A549 (cell line): ENCODE measurements around the gene SHC3. TPM values are rescaled to one million over a fixed set of nuclear protein-coding genes. Genes with fewer than 3 reads are reported as not detected.

Experiments used
- ATAC-seq, 2 experiments: fragments of 200-7000 bp in 1 of 2; fragments of >200 bp in 1 of 2; cut with Nextera tagmentation in 1 of 2; cut with Tn5 transposase in 1 of 2; 3 replicates each; pipeline versions ENCODE4 v1.8.0 to v1.9.1; 2018 to 2020; ENCODE audit warnings: mild to moderate bottlenecking in 1 of 2, moderate library complexity in 1 of 2
- CTCF ChIA-PET: fragments of 300-600 bp; sonication (Branson Sonifier 250); formaldehyde crosslinking; extraction: SDS; loops from one replicate; lab custom pipeline; 2021; ENCODE audit warnings: antibody characterized with exemption, inconsistent platforms; lab: Yijun Ruan, JAX
- POLR2A ChIA-PET: fragments of 350-600 bp; formaldehyde crosslinking; extraction: SDS; loops from one replicate; lab custom pipeline; 2021; ENCODE audit warnings: antibody characterized with exemption, inconsistent platforms; lab: Yijun Ruan, JAX
- DNase-seq, 2 experiments: peaks; one replicate each; pipeline versions ENCODE4 v3.0.0 to v3.0.0-alpha.2; 2011 to 2016; ENCODE audit warnings: low read depth in 1 of 2, low spot score in 1 of 2
- FAIRE-seq: peaks from 2 replicates; lab custom pipeline; 2011; peaks lifted over from hg19 to GRCh38; lab: Jason Lieb, UNC
- H3K27ac ChIP-seq, 2 experiments: fragments of >200 bp; sonication (Bioruptor Twin); formaldehyde crosslinking; 3 replicates each; pipeline ENCODE4 v1.5.1; 2016 to 2017
- H3K4me1 ChIP-seq: fragments of >200 bp; sonication (Bioruptor Twin); formaldehyde crosslinking; 3 replicates; pipeline ENCODE4 v1.6.1; 2016
- H3K4me2 ChIP-seq: fragments of >200 bp; sonication (Bioruptor Twin); formaldehyde crosslinking; 3 replicates; pipeline ENCODE4 v1.6.1; 2016
- H3K4me3 ChIP-seq: fragments of >200 bp; sonication (Bioruptor Twin); formaldehyde crosslinking; 3 replicates; pipeline ENCODE4 v1.5.1; 2016
- H3K9me3 ChIP-seq: fragments of >200 bp; sonication (Bioruptor Twin); formaldehyde crosslinking; 3 replicates; pipeline ENCODE4 v1.6.1; 2016
- ATOH8 ChIP-seq: fragments of 250-450 bp; sonication (Bioruptor Pico); IDR thresholded peaks from 2 replicates; pipeline ENCODE4 v1.5.0; 2020; ENCODE audit warnings: low read depth, mild to moderate bottlenecking, moderate library complexity
- BCL3 ChIP-seq: fragments of >200 bp; sonication (Bioruptor Twin); formaldehyde crosslinking; IDR thresholded peaks from 3 replicates; pipeline ENCODE4 v1.6.1; 2016
- CBX2 ChIP-seq: fragments of 200-600 bp; sonication (generic); IDR thresholded peaks from 2 replicates; pipeline ENCODE4 v1.6.1; 2016; ENCODE audit warnings: low read depth, mild to moderate bottlenecking, borderline replicate concordance
- E2F6 ChIP-seq: IDR thresholded peaks from 2 replicates; pipeline ENCODE4 v1.6.1; 2012; ENCODE audit warnings: low read depth, borderline replicate concordance
- EP300 ChIP-seq, 2 experiments: fragments of >200 bp; sonication (Bioruptor Twin); formaldehyde crosslinking; IDR thresholded peaks; 2 replicates in 1 of 2; 3 replicates in 1 of 2; pipeline ENCODE4 v1.6.1; 2016 to 2017
- ESRRA ChIP-seq: fragments of 150-350 bp; IDR thresholded peaks from 2 replicates; pipeline ENCODE4 v1.6.1; 2014; ENCODE audit warnings: mild to moderate bottlenecking, low read length, borderline replicate concordance
- FOXS1 ChIP-seq: fragments of 250-450 bp; sonication (Bioruptor Pico); IDR thresholded peaks from 2 replicates; pipeline ENCODE4 v1.5.0; 2020; ENCODE audit warnings: mild to moderate bottlenecking, moderate library complexity
- GATA3 ChIP-seq: IDR thresholded peaks from 2 replicates; pipeline ENCODE4 v1.6.1; 2012; ENCODE audit warnings: borderline replicate concordance
- HES2 ChIP-seq: fragments of >200 bp; sonication (Bioruptor Twin); formaldehyde crosslinking; IDR thresholded peaks from 2 replicates; pipeline ENCODE4 v1.6.1; 2016
- HMGXB4 ChIP-seq: fragments of 250-450 bp; sonication (Bioruptor Pico); IDR thresholded peaks from 2 replicates; pipeline ENCODE4 v1.5.0; 2021; ENCODE audit warnings: mild to moderate bottlenecking, moderate library complexity, borderline replicate concordance
- HOXB13 ChIP-seq: fragments of 250-450 bp; sonication (Bioruptor Pico); IDR thresholded peaks from 2 replicates; pipeline ENCODE4 v1.5.0; 2020; ENCODE audit warnings: low read depth, mild to moderate bottlenecking, moderate library complexity
- HOXB5 ChIP-seq: fragments of 250-450 bp; sonication (Bioruptor Pico); IDR thresholded peaks from 2 replicates; pipeline ENCODE4 v1.5.0; 2020; ENCODE audit warnings: mild to moderate bottlenecking, moderate library complexity
- JUNB ChIP-seq: fragments of >200 bp; sonication (Bioruptor Twin); formaldehyde crosslinking; IDR thresholded peaks from 2 replicates; pipeline ENCODE4 v1.6.1; 2016
- KDM1A ChIP-seq: fragments of 200-600 bp; sonication (generic); IDR thresholded peaks from 2 replicates; pipeline ENCODE4 v1.6.1; 2016; ENCODE audit warnings: low read depth, mild to moderate bottlenecking
- MAFK ChIP-seq: fragments of 450-650 bp; IDR thresholded peaks from 2 replicates; pipeline ENCODE4 v1.6.1; 2014; ENCODE audit not compliant: partially characterized antibody
- MAZ ChIP-seq: fragments of 150-350 bp; IDR thresholded peaks from 2 replicates; pipeline ENCODE4 v1.6.1; 2014; ENCODE audit warnings: antibody characterized with exemption, low read depth, low read length, borderline replicate concordance
- NPAS2 ChIP-seq: fragments of 250-450 bp; sonication (Bioruptor Pico); IDR thresholded peaks from 2 replicates; pipeline ENCODE4 v1.8.0; 2022; ENCODE audit warnings: mild to moderate bottlenecking, moderate library complexity, borderline replicate concordance
- PBX3 ChIP-seq: IDR thresholded peaks from 2 replicates; pipeline ENCODE4 v1.6.1; 2012
- PHF8 ChIP-seq: fragments of 200-600 bp; sonication (generic); IDR thresholded peaks from 2 replicates; pipeline ENCODE4 v1.6.1; 2016; ENCODE audit warnings: low read depth, mild to moderate bottlenecking, antibody characterized with exemption, moderate library complexity, borderline replicate concordance
- RARB ChIP-seq: fragments of 250-450 bp; sonication (Bioruptor Pico); IDR thresholded peaks from 2 replicates; pipeline ENCODE4 v1.8.0; 2021; ENCODE audit warnings: mild to moderate bottlenecking, moderate library complexity
- RFX5 ChIP-seq: fragments of 450-650 bp; IDR thresholded peaks from 2 replicates; pipeline ENCODE4 v1.7.1; 2014; ENCODE audit warnings: antibody characterized with exemption, mild to moderate bottlenecking, moderate library complexity
- SREBF2 ChIP-seq: fragments of 450-650 bp; IDR thresholded peaks from 2 replicates; pipeline ENCODE4 v1.6.1; 2014; ENCODE audit warnings: mild to moderate bottlenecking, moderate library complexity
- ZFP36 ChIP-seq: fragments of 450-650 bp; IDR thresholded peaks from 2 replicates; pipeline ENCODE4 v1.6.1; 2014; ENCODE audit warnings: borderline replicate concordance; ENCODE audit not compliant: partially characterized antibody
- ZSCAN20 ChIP-seq: fragments of 250-450 bp; sonication (Bioruptor Pico); IDR thresholded peaks from 2 replicates; pipeline ENCODE4 v1.8.0; 2022; ENCODE audit warnings: mild to moderate bottlenecking, moderate library complexity
- WGBS: methylation state at CpG from one replicate; pipeline ENCODE4 v1.1.6; 2017; ENCODE audit errors: missing lambda C conversion rate; 5-methylcytosine and 5-hydroxymethylcytosine counted together
- polyA plus RNA-seq, 4 experiments: library from polyadenylated mRNA; depleted of rRNA in 3 of 4; stranded (reverse); fragments of >200 nt; fragmentation: RNase III in 1 of 4; extraction: RNeasy Plus Mini Kit Qiagen cat#74134 plus additional on column Dnase treatment in 1 of 4; gene quantifications; 2 replicates in 3 of 4; 3 replicates in 1 of 4; pipeline ENCODE4 v1.2.3, GENCODE V29; 2011 to 2017

The SHC3 gene
- polyA plus RNA-seq, 2 of the 4 experiments (the other 2 are of a cell fraction), result 0.09 to 0.88 TPM

GRCh38 chr9:89106224-89106851 lies 72.3 kb downstream of the SHC3 start:
- 68% methylated on average over 10 of the region's 10 CpGs for WGBS
- H3K4me1 ChIP-seq, result no peaks in the 10 kb centered on the region
- no peak overlapping the region for H3K27ac ChIP-seq
- ChIA-PET CTCF (no interaction called here), POLR2A (no interaction called here)
- no peak overlapping the region for H3K4me3 ChIP-seq
- no peak for TF ChIP-seq CBX2
- TF ChIP-seq FOXS1, result no peak
- TF ChIP-seq PBX3, result no peak
- TF ChIP-seq ATOH8 (CRISPR knock-in tag), result no peak
- TF ChIP-seq EP300 (IDR thresholded peaks at IDR 0.05), result no peak
- TF ChIP-seq SREBF2, result no peak
- TF ChIP-seq PHF8, result no peak
- no peak for TF ChIP-seq E2F6
- TF ChIP-seq RFX5, result no peak
- no peaks in the 10 kb centered on the region for H3K9me3 ChIP-seq
- no peak for FAIRE-seq
- no peak for DNase-seq
- H3K4me2 ChIP-seq, result no peak overlapping the region
- ATAC-seq, result no peak

GRCh38 chr9:89104821-89105220 lies 73.8 kb downstream of the SHC3 start:
- Histone ChIP-seq H3K4me2 (no peak overlapping the region), H3K4me3 (no peak overlapping the region), H3K4me1 (no peaks in the 10 kb centered on the region), H3K27ac (no peak overlapping the region), H3K9me3 (no peaks in the 10 kb centered on the region)
- WGBS, result 61% methylated on average over 4 of the region's 4 CpGs
- TF ChIP-seq KDM1A, result no peak
- no peak for TF ChIP-seq BCL3
- no peak for TF ChIP-seq PHF8
- TF ChIP-seq HMGXB4 (CRISPR knock-in tag), result no peak
- TF ChIP-seq HES2, result no peak
- TF ChIP-seq NPAS2, result no peak
- no peak for TF ChIP-seq MAFK
- POLR2A ChIA-PET, result no interaction called here
- no peak for DNase-seq
- ATAC-seq, result no peak
- CTCF ChIA-PET, result no interaction called here
- FAIRE-seq, result no peak

GRCh38 chr9:89097219-89097618 lies 81.4 kb downstream of the SHC3 start:
- no peak for FAIRE-seq
- ATAC-seq, result no peak
- Histone ChIP-seq H3K9me3 (no peaks in the 10 kb centered on the region), H3K27ac (no peak overlapping the region), H3K4me1 (no peaks in the 10 kb centered on the region), H3K4me2 (no peak overlapping the region), H3K4me3 (no peak overlapping the region)
- 84% methylated on average over 2 of the region's 2 CpGs for whole genome bisulfite sequencing
- TF ChIP-seq MAZ, result no peak
- TF ChIP-seq ESRRA, result no peak
- TF ChIP-seq PHF8, result no peak
- TF ChIP-seq ZFP36, result no peak
- TF ChIP-seq EP300 (IDR thresholded peaks at IDR 0.05), result no peak
- TF ChIP-seq HOXB5, result no peak
- TF ChIP-seq RARB (CRISPR knock-in tag), result no peak
- TF ChIP-seq HMGXB4 (CRISPR knock-in tag), result no peak
- no peak for TF ChIP-seq GATA3
- TF ChIP-seq HOXB13, result no peak
- no peak for TF ChIP-seq ZSCAN20 (CRISPR knock-in tag)
- TF ChIP-seq JUNB, result no peak
- ChIA-PET CTCF (interaction anchor here (0.6 kb wide), 1 partner anchor 108 kb away, joined by 5 read pairs; no protein-coding TSS in a partner anchor), POLR2A (no interaction called here)
- no peak for DNase-seq
